AG04449 (cell line): Measurements from ENCODE around the gene FYCO1.

Experiments used
- CTCF ChIA-PET: fragments of 350-600 bp; formaldehyde crosslinking; extraction: SDS; loops from one replicate; lab custom pipeline; 2021; ENCODE audit warnings: antibody characterized with exemption; lab: Yijun Ruan, JAX
- POLR2A ChIA-PET: fragments of 400-600, 350-600 bp; formaldehyde crosslinking; extraction: SDS; loops from one replicate; lab custom pipeline; 2020; ENCODE audit warnings: antibody characterized with exemption, inconsistent platforms; lab: Yijun Ruan, JAX
- DNase-seq: peaks from one replicate; pipeline ENCODE4 v3.0.0-alpha.2; 2010; ENCODE audit warnings: low read depth, low spot score
- H3K4me3 ChIP-seq: 2 replicates; pipeline ENCODE4 v1.5.1; 2011; ENCODE audit warnings: low read depth, mild to moderate bottlenecking, control low read depth, low read length
- TF ChIP-seq, protein P1 (sequence below): IDR thresholded peaks from one replicate; pipeline ENCODE4 v1.5.1; 2011; ENCODE audit warnings: mild to moderate bottlenecking, moderate library complexity, low read length, control low read depth, inconsistent platforms; ENCODE audit not compliant: insufficient read depth; ENCODE audit errors: missing control alignments

FYCO1 gene

DNA sequence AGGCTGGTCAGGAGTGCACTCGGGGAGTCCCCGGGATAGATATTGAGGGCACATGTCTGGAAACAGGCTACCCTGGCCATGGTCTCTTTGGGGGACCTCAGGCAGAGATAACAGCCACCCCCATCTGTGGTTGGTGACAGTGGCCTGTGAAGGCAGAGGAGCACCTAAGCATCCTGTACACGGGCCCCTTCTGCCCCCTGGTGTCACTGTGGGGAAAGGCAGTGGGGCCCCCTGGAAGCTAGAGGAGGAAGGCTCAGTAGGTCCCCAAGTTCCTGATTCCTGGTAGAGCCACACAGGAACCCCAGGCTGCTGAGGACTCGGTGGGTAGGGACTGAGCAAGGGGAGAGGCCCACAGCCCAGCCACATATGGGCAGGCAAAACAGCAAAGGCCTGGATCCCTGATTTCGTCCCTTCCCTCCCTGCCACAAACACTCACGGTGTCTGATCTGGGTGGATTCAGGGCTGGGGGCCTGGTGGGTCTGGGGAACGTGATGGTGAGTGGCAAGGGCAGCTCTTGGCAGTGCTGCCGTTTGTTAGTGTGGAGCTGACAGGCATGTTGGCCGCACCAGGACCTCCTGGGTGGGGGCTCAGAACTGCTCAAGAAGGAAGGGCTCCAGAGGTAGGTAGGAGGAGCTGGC lies 66.5 kb downstream of the FYCO1 start:
- DNase-seq = no peak
- no peak overlapping the region for H3K4me3 ChIP-seq
- ChIA-PET CTCF (interaction anchor here (0.6 to 36.2 kb wide), 37 partner anchors 9 to 893 kb away, joined by 3 to 918 read pairs (median 4); partner anchors contain the start of gene CXCR6), POLR2A (interaction anchor here (0.7 kb wide), 1 partner anchor 179 kb away, joined by 4 read pairs; no protein-coding TSS in a partner anchor)
- TF ChIP-seq, protein P1, sequence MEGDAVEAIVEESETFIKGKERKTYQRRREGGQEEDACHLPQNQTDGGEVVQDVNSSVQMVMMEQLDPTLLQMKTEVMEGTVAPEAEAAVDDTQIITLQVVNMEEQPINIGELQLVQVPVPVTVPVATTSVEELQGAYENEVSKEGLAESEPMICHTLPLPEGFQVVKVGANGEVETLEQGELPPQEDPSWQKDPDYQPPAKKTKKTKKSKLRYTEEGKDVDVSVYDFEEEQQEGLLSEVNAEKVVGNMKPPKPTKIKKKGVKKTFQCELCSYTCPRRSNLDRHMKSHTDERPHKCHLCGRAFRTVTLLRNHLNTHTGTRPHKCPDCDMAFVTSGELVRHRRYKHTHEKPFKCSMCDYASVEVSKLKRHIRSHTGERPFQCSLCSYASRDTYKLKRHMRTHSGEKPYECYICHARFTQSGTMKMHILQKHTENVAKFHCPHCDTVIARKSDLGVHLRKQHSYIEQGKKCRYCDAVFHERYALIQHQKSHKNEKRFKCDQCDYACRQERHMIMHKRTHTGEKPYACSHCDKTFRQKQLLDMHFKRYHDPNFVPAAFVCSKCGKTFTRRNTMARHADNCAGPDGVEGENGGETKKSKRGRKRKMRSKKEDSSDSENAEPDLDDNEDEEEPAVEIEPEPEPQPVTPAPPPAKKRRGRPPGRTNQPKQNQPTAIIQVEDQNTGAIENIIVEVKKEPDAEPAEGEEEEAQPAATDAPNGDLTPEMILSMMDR = peak; percentile 91

DNA sequence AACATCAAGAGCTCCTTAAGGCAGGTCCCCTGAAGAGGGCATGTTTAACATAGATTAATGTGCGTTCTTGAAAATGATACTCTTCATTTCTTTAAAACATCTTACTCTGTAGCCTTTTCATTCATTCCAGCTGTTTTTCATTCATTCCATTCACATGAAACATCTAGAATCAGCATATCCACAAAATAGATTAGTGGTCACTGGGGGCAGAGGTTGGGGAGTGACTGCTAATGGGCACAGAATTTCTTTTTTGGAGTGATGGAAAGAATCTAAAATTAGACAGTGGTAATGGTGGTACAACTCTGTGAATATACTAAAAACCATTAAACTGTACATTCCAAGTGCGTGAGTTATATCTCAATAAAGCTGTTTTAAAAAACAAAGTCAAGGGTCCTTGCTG lies 67.7 kb downstream of the FYCO1 start:
- TF ChIP-seq, protein P1 = no peak
- no peak overlapping the region for H3K4me3 ChIP-seq
- no peak for DNase-seq
- ChIA-PET POLR2A (no interaction called here), CTCF (interaction anchor here (0.9 to 36.2 kb wide), 18 partner anchors 8 to 418 kb away, joined by 3 to 918 read pairs (median 8); partner anchors contain the start of gene CXCR6)

DNA sequence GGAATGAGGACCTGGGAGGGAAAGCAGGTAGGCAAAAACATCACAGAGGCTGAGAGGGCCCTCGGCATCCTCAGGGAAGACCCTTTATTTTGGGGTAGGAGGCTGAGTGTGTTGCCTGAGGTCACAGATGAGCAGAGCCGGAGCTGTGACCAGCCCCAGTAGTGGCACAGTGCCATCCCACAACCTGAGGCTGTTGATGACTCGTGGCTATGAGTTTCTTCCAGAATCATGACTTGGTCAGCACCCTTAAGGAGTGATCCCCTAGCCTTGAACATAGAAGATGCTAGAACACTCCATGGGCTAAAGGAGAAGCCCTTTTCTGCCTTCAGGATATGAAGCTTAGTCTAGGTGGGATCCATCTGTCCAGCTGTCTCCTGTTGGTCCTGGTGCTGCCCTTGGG lies 71.9 kb downstream of the FYCO1 start:
- no peak overlapping the region for H3K4me3 ChIP-seq
- CTCF ChIA-PET = interaction anchor here (0.5 to 36.2 kb wide), 7 partner anchors 14 to 454 kb away, joined by 3 to 918 read pairs (median 5); no protein-coding TSS in a partner anchor
- TF ChIP-seq, protein P1 = no peak
- POLR2A ChIA-PET = no interaction called here
- DNase-seq = no peak

DNA sequence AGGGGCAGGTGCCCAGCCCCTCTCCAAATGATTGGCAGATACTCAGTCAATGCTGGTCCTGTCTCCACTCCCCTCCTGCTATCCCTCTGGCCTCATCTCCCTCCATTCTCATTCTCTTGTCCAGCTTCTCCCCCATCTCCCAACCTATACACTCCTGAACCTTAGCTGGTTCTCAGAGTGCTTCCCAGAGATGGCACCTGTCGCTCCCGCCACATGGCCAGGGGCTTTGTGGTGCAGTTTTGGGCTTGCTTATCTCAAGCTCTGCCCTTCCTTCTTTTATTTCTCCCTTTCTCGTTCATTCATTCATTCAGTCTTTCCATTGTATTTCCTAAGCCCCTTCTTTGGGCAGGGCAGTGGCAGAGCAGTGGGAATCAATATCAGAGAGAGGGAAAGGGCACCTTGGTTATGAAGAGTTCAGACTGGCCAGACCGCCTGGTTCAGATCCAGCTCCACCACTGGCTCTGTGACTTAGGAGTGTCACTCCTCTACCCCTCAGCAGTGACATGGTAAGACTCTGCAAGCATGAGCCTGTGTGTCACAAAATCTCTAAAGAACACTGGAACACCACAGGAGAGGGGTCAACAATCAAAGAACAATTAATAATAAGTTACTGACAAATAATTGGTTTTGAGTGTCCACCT lies 72.6 kb downstream of the FYCO1 start:
- ChIA-PET CTCF (interaction anchor here (1.1 to 36.2 kb wide), 6 partner anchors 8 to 413 kb away, joined by 5 to 918 read pairs (median 8); no protein-coding TSS in a partner anchor), POLR2A (no interaction called here)
- no peak for DNase-seq
- H3K4me3 ChIP-seq = no peak overlapping the region
- TF ChIP-seq, protein P1 = no peak

DNA sequence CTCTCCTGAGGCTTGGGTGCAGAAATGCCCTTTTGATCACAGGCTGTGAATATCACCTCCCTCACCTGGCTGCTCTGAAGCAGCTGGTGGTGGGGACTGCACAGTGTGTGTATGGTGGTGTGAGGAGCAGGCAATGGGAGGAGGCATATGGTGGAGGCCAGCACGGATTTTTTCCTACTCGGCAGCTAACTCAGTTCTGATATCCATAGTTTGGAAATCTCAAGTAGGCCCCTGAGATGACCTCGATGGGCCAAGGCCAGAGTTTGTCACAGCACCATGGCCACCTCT lies 73.6 kb downstream of the FYCO1 start:
- H3K4me3 ChIP-seq = no peak overlapping the region
- ChIA-PET POLR2A (no interaction called here), CTCF (interaction anchor here (1.1 to 36.2 kb wide), 5 partner anchors 9 to 161 kb away, joined by 4 to 918 read pairs (median 5); no protein-coding TSS in a partner anchor)
- no peak for DNase-seq
- TF ChIP-seq, protein P1 = no peak
